Activated T-helper 9 cell treated with anti-CD3 and anti-CD28 coated beads, Interleukin-2, amount 50 U/mL, for 16 hours (primary cell): ENCODE results near the gene ITPR2.
"Not testable (repeated sequence)": the region's sequence is repeated elsewhere in the genome, so short reads cannot be mapped to it uniquely, and the experiment has no call there.

Source experiments
- DNase-seq: peaks from one replicate; pipeline ENCODE4 v3.0.0-alpha.2; 2020; ENCODE audit warnings: low read depth

Gene ITPR2

DNA sequence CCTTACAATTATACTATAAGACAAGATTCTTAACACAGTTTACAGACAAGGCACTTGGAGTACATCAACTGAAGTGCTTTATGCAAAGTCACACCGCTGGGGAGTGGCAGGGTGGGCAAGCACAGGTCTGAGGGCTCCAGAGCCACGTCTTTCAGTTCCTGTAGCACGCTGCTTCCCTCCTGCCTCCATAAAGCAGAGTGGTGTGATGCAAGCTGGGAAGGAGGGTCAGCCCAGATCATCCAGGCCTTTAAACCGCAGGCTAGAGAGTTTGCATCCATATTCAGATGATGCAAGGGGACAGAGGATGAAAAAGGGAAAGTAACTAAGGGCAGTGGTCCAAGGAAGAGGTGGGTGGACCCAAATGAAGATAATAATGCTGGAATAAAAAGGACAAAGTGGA is 132.6 kb downstream of the ITPR2 start:
- no peak for DNase-seq

DNA sequence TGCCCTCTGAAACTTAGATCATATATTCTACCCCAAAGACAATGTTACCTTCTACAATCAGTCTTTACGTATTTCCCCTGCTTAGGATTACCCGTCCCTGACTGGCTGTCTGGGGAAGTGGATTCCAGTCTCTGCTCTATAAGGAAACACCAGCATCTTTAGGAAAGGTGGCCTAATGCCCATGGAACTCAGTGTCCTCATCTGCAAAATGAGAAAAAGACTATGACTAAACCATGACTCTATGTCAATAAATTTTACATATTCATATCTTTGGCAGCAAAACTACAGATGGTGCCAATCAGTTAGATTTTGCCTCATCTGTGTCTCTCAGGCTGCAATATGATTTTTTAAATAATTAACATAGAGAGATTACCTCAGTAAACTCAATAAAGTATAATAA is 133.8 kb downstream of the ITPR2 start:
- no peak for DNase-seq

DNA sequence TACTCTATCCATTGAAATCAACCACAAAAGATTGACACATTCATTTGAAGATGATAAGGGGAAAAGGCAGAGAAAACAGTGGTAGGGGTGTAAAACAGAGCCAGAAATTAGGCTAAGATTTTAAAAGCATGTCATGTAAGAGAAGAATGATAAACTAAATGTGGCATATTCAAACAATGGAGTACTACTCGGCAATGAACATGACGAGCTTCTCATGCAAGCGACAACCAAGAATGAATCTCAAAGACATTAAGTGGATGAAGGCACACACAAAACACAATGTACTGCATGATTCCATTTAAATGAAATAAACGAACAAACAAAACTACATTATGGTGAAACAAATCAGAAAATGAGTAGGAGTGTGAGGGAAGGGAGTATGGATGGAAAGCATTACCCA is 134.8 kb downstream of the ITPR2 start:
- DNase-seq = no peak

DNA sequence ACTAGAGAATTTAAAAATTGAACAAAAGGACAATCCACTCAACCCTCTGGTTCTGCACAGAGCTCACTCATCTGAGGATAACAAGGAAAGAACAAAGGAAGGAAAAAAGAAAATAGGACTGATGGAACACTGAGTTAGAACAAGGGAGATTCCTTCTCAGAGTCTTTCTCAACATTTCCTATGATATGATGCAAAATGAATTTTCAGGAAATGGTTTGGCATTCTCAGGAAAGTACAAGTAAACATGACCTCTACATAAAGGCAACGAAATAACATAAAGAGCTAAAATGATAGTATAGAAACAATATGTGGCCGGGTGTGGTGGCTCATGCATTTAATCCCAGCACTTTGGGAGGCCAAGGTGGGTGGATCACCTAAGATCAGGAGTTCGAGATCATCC is 135.8 kb downstream of the ITPR2 start:
- no peak for DNase-seq

DNA sequence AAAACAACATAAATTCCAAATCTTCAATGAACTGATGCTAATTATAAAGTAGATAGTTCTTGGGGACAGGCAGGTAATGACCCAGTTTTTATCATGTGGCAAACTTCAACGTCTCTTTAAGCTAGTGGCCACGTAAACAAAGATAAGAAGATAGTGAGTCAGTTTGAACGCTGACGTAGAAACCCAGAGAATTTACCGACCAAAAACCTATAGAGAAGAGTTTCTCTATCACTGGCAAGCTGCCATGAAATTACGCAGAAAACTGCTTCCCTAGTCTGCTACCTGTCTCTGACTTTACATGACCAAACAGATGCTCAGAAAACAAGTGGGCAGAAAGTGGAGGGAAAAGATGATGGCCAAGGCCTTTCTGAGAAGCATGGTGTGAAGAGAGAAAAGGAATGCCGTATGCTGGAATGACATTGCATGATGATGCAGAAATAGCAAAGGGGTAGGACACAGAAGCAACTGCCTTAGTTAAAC is 136.3 kb downstream of the ITPR2 start:
- no peak for DNase-seq

DNA sequence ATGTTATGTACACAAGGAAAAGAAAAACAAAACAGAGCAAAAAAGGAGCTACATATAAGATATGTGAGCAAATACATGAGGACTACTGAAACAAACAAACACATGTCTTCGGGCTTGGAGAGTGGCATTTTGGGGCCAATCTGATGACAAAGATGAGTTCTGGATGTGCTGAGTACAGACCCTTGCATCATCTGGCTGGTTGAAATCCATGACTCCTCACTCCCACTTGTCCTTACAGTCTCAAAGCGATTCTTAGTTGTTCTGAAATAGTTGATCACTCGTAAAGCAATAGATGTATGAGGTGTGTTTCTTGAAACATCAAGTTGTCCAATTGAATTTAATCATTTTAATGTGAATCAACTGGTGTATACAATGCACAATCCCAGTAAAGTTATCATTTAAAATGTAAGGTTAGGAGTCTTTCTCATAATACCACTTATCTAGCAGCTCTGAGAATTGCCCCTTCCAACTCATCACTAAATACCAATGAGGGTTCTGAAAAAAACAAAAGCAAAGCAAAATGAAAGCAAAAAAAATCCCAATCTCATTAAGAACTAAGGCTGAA is 136.9 kb downstream of the ITPR2 start:
- DNase-seq = no peak

DNA sequence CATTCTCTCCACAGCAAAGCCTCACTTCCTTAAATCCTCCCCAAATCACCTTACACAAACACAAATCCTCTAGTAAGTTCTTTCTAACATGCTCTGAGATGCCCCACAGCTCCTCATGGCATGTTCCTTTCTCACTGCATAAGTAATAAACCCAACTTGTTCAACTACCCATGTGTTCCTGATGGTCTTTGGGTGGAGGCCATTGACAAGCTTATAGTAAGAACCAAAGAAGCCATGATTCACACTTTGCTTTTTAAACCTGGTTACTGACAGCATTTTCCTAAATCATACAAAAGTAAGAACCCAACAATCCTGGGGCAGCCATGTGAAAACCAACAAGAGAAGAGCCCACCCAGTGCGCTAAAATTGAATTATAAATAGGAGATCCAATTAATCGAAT is 138.6 kb downstream of the ITPR2 start:
- DNase-seq = no peak

DNA sequence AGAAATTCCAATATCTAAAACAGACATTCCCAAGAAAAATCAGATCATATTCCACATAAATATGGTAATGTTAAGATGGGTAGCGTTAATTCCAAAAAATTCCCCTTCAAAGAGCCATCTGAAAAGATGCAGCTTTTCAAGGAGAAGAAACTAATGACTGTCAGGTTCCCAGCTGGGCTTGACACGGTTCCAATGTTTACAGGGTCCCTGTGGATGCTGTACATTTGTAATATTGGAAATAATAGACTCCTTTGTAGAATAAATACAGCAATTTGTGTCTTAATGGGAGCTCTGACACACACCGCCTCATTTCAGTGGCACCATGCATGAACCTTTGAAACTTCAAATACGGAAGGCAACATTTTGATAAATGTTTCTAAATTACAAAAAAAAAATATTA is 140.6 kb downstream of the ITPR2 start:
- no peak for DNase-seq

DNA sequence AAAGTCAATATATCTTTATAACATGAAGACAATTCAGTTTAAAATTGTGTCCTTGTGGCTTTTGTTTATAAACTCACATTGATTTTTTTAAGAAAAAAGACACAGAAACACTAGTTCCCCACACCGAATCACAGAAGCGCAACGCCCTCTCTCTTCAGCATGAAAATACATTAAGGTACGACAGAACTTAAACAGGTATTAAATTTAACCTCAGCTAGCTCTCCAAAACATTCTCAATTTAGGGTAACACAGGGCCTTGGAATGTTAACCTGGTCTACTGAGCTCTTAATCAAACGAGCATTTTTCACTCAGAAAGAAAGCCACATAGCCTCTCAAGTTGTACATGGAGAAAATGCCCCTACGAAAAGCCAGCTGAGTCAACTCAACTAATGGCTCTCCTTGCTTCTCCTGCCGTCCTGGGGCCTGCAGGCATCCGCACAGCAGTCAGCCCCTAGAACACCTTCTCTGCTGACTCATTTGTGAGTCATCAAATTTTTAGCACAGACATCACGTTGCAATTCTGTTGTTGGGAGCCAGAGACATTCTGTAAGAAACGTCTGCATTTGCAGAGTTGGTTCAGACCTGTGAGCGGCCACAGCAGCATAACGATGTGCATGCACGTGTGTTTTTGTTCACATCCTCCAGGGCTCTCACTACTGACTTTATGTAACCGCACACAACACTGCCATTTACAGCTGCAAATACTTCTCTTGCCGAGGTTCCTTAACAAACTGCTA is 141.6 kb downstream of the ITPR2 start:
- DNase-seq = no peak

DNA sequence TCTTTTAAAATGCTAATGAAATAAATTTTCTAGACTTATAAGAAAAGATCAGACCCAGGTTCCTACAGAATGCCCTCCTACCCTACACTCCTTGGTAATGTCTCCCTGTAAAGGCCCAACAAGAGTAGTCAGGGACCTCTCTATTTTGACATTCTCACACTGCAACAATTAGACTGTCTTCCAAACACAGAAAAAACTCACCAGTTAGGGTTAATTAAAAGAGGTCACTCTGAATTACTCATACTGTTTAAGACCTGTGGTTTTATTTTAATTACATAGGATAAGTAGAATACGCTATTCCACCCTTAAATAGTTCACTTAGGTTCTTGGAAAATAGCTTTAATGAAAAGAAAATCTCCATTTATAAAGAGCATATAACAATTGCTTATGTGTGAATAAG is 142.4 kb downstream of the ITPR2 start:
- DNase-seq = no peak

DNA sequence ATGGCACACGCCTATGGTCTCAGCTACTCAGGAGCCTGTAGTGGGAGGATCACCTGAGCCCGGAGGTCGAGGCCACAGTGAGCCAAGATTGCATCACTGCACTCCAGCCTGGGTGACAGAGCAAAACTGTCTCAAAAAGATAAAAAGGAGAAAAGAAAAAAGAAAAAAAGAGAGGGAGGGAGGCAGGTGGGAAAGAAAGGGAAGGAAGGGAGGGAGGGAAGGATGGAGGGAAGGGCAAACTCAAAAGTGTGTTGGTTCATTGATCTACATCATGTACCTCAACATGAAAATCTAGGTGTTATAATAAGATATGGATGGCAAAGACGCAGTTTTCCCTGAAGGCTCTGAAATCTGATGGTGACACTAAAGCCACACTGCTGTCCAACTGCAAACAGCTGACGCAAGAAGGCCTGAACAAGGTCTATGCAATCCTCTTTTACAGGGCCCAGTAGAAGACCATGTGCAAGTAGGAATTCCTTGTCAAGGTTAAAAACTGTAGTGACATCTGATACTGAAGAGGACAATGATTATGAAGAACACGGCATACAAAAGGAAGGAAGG is 143.6 kb downstream of the ITPR2 start:
- no peak for DNase-seq

DNA sequence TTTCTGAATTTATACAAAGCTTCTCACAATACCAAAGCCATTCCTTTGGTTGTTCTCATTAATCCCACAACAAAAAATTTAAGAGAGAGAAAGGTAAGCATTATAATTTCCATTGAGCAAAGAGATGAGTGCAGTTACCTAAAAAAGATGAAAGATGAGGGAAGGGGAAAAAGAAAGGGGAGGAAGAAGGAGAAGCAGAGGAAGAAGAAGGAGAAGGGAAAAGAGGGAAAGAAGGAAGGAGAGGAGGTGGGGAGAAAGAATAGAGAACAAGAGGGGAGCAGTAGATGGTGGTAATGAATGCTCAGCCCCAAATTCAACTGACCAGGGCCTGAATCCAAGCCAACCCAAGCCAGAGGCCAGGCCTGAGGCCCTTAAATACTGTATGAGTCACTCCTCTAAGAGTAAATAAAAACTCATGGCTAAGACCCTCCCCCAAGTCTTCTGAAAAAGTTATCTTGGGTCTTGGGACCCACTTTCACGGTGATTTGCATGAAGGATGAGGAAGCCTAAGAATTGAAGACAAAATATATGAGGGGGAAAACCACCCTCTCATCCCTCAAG is 144.6 kb downstream of the ITPR2 start:
- DNase-seq = no peak

DNA sequence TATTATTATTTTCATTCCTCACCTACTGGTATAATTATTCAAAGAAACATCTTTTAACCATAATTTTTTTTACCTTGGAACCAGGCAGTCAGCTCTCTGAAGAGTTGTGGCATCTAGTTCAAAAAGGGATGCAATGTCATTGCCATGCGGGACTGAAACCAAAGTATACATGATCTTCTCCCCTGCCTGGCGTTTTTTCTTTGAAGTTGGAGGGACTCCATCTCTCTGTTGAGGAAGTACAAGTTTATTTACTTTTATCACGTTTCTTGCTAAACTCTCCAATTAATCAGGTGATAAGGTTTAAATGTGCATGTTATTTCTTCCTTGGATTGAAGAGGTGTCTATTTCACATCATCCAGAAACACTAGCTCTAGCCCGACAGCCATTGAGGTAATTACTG is 146.6 kb downstream of the ITPR2 start:
- DNase-seq = no peak

DNA sequence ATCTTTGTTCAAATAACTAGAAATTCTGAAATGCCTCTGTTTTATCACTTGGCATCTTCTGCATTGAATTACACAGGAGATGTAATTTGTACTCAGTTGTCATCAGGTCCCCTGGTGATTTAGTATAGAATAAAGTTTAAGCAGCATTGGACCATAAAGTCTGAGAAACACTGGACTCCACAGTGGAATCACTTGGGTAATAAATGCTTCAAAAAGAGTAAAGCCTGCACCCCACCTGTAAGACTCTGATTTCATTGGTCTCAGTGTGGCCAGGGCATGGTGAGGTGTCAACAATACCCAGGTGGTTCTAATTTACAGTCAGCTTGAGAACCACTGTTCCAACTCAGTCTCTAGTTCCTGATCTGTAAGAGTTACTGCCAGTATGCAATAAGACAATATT is 148.9 kb downstream of the ITPR2 start:
- no peak for DNase-seq

DNA sequence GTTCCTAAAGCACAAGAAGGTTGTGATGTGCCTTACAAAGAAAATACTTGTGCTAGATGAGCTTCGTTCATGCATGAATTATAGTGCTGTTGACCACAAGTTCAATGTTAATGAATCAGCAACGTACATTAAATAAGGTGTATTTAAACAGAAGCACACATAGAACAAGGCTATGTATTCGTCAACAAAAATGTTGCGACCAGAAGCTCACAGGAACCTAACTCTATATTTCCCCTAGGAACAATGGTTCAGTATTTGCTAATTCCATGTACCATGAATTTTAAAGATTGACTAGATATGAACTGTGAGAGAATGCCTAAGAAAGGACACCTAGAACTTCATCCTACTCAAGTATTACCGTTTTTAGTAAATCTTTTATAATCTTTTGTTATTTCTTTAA is 149.6 kb downstream of the ITPR2 start:
- no peak for DNase-seq

DNA sequence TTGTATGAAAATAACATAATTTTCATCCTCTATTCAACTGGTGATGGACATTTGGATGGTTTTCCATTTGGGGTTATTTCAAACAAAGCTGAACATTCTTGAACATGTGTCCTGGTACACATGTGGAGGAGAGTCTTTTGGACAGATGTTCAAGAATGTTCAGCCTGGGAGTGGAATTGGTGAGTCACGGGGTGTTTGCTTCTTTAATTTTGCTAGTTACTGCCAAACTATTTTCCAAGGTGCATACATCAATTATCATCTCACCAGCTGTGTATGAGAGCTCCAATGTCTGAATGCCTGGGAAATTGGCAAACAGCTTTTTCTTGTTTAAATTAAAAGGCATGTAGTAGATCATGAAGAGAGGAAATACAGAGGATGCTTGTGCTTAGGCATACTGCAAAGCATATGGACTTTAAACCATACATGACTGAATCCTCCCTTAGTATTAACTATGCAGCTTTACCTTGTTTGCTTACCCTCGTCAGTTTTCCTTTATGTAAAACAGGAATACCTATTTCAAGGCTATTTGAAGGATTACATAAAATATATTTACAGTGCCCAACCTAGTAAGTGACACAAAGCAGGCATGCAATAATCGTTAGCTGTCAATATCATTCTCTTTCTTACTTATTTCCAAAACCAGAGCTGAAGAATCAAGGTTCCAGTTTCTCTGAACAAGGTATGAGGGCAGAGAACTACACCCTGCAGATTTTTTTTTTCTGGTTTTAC is 152.1 kb downstream of the ITPR2 start:
- no peak for DNase-seq

DNA sequence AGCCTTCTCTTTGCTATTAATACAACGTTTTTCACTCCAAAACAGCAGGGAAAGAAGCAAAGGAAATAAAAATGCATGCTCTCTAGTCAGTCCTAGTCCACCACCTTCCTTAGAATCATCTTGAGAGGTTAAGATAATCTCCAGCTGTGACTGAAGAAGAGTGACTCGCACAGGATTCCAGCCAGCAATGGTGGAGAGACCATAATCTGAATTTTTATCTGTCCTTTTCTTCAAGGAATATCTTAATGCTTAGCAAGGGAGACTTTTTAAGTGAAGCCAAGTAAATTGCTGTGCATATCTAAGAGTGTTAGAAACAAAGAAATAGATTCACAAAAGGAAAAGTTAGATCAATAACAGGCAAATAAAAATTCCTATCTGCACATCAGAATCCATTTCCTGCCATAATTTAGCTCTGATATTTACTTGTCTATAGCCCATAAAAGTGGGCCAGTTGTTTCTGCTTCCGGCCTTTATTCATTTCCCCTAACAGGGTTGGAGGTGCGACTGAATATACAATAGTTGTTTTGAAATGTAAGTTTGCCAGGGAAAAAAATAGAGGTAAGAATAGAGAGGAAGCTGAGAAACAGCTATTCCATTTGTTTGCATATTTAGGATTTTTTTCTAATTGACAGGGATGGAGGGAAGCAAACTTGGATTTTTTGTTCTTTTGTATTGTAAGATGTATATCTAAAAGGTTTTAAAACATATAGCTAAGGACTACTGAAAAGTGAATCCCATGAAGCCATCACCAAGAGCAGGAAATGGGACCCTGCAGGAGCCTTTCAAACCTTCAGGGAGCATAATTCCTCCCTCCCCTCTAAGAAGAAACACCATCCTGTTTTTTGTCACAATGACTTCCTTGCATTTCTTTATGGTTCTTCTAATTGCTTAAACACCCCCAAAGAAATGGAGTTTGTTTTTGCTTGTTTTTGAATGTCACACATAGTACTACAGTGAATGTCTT is 154.0 kb downstream of the ITPR2 start:
- DNase-seq = no peak

DNA sequence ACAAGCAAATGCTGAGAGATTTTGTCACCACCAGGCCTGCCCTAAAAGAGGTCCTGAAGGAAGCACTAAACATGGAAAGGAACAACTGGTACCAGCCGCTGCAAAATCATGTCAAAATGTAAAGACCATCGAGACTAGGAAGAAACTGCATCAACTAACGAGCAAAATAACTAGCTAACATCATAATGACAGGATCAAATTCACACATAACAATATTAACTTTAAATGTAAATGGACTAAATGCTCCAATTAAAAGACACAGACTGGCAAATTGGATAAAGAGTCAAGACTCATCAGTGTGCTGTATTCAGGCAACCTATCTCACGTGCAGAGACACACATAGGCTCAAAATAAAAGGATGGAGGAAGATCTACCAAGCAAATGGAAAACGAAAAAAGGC is 161.5 kb downstream of the ITPR2 start:
- DNase-seq = not testable (repeated sequence)

DNA sequence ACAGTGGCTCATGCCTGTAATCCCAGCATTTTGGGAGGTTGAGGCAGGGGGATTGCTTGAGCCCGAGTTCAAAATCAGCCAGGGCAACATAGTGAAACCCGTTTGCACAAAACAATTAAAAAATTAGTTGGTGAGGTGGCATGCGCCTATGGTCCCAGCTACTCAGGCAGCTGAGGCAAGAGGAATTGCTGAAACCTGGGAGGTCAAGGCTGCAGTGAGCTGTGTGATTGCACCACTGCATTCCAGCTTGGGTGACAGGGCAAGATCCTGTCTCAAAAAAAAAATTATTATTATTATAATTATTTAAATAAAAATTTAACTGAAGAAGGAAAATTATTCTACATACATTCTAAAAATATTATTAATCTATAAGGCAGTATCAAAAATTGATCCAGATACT is 164.1 kb downstream of the ITPR2 start:
- DNase-seq = no peak

DNA sequence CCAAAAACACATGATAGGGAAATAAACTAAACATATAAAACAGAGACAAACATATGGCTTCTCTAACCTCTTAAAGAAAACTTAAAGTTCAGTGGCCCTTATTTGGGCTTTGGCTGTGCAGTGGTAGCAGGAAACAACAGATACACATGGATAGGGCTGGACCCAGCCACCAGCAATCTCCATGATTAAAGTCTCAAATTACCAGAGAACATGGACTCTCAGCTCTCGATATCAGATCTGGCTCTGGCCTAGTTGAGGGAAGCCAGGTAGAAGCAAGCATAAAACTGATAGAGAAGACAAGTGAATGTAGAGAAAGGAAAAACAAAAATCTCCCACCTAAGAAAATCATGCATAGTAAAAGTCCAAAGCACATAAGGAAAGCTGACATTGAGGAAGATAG is 164.8 kb downstream of the ITPR2 start:
- no peak for DNase-seq

DNA sequence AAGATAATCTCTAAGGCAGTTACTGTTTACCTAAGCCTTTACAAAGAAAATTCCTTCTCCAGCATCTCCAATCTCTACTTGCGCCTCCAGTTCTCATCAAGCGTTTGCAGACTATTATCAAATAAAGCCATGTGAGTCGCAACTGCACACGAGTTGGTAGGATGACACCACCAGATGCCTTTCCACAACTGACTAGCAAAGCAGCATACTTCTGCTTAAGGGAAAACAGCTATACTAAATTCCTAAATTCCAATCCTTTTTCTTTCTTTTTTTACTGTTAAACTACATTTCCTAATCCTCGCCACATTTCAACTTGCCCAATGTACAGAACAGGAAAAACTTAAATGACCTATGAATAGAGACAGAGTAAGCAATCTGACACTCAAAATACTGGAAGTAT is 166.7 kb downstream of the ITPR2 start:
- no peak for DNase-seq

DNA sequence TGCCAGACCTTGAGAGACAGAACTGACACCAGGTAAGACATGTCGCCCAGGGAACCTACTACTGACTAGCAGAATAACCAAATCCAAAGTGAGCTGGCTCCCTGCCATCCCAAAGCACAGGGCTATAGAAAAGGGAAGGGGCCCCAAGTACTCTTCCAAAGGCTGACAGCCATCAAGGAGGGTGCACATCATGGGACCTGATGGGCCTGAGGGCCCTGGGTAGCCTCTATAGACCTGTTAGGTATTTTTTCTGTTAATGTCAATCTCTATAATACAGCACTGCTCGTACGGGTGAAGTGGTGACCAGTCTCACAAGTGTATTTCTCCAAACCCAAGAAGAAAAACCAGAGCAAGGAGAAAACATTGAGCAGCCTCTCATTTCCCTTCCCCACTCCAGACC is 171.6 kb downstream of the ITPR2 start:
- DNase-seq = no peak
